Gastrocnemius medialis (tissue), 4 donors: ENCODE measurements around the gene ATL1. TPM values are rescaled to one million over a fixed set of nuclear protein-coding genes. Genes with fewer than 3 reads are reported as not detected.
"Not testable (repeated sequence)": the region's sequence is repeated elsewhere in the genome, so short reads cannot be mapped to it uniquely, and the experiment has no call there.

Experiments
- ATAC-seq, 2 donors: fragments of 150-250 bp; one replicate each; pipeline ENCODE4 v1.9.1; 2016
- DNase-seq, 2 donors: peaks; one replicate each; pipeline ENCODE4 v3.0.0-alpha.2; 2019
- H3K27ac ChIP-seq, 4 donors: fragments of 200-600 bp; sonication (generic); 1 replicate in 1 of 4; 2 replicates in 3 of 4; pipeline ENCODE4 v1.5.1; 2016 to 2018; ENCODE audit warnings: mild to moderate bottlenecking in 2 of 4, moderate library complexity in 1 of 4
- H3K27me3 ChIP-seq, 3 donors: fragments of 200-600 bp; sonication (generic) in 2 of 3; 1 replicate in 1 of 3; 2 replicates in 2 of 3; pipeline versions ENCODE4 v1.5.1 to v1.6.0; 2016 to 2019; ENCODE audit warnings: mild to moderate bottlenecking in 1 of 3, moderate library complexity in 1 of 3
- H3K36me3 ChIP-seq, 2 donors: fragments of 200-600 bp; sonication (generic) in 1 of 2; one replicate each; pipeline ENCODE4 v1.5.1; 2017 to 2018
- H3K4me1 ChIP-seq, 2 donors: fragments of 200-600 bp; sonication (generic) in 1 of 2; one replicate each; pipeline ENCODE4 v1.5.1; 2016 to 2017; ENCODE audit warnings: mild to moderate bottlenecking in 2 of 2
- H3K4me3 ChIP-seq, 4 donors: fragments of 200-600 bp; sonication (generic) in 3 of 4; 1 replicate in 1 of 4; 2 replicates in 3 of 4; pipeline ENCODE4 v1.5.1; 2016 to 2019; ENCODE audit warnings: mild to moderate bottlenecking in 2 of 4
- H3K9me3 ChIP-seq, 3 donors: fragments of 200-600 bp; sonication (generic) in 2 of 3; 1 replicate in 1 of 3; 2 replicates in 2 of 3; pipeline ENCODE4 v1.5.1; 2016 to 2019
- CTCF ChIP-seq, 5 experiments: fragments of 450-650 bp in 3 of 5; fragments of 200-600 bp in 2 of 5; sonication (generic) in 2 of 5; IDR thresholded peaks in 4 of 5; conservative IDR thresholded peaks in 1 of 5; 1 replicate in 4 of 5; 2 replicates in 1 of 5; pipeline ENCODE4 v1.5.1; 2016 to 2019; ENCODE audit warnings: antibody characterized with exemption in 5 of 5, mild to moderate bottlenecking in 3 of 5, moderate library complexity in 3 of 5
- POLR2A ChIP-seq, 2 donors: fragments of 450-650 bp; IDR thresholded peaks; one replicate each; pipeline ENCODE4 v1.6.1; 2017; ENCODE audit warnings: antibody characterized with exemption in 2 of 2, mild to moderate bottlenecking in 2 of 2, moderate library complexity in 2 of 2
- in situ Hi-C, 4 donors: fragments of 200-750 bp; cut with MboI; loops; one replicate each; pipeline versions ENCODE4 v1.15.0 to v1.8.0; 2017; ENCODE audit warnings: low sequenced_read_pairs in 4 of 4
- intact Hi-C: fragments of 100-400 bp; cut with DNase I; formaldehyde crosslinking; loops from one replicate; pipeline ENCODE4 v1.15.1; 2023; ENCODE audit warnings: low total_unique reads
- total RNA-seq, 4 donors: library from RNA; depleted of rRNA; stranded (reverse); fragments of >200 nt; gene quantifications; one replicate each; pipeline versions ENCODE4 v1.1.0 to v1.2.3, GENCODE V29; 2016

Gene ATL1
- total RNA-seq, 4 donors from 2014 or later, result 0.15 to 1.3 (median 0.58) TPM

GRCh38 chr14:50624447-50624846, 64.5 kb downstream of the ATL1 start:
- Histone ChIP-seq H3K9me3 (no peaks in the 10 kb centered on the region), H3K36me3 (no peaks in the 10 kb centered on the region), H3K27me3 (no peaks in the 10 kb centered on the region), H3K4me3 (no peak overlapping the region), H3K27ac (no peak overlapping the region), H3K4me1 (no peaks in the 10 kb centered on the region)
- intact Hi-C loops (no loop called here), in situ Hi-C loops (no loop called here)
- TF ChIP-seq POLR2A (IDR thresholded peaks at IDR 0.05), result no peak
- TF ChIP-seq CTCF (IDR thresholded peaks at IDR 0.05 in 4 of 5, conservative IDR thresholded peaks at IDR 0.05 in 1 of 5), result no peak
- no peak for DNase-seq
- no peak for ATAC-seq

- intact Hi-C loops, in situ Hi-C loops, H3K36me3 ChIP-seq: not testable (repeated sequence)
These were observed 65.0 kb downstream of the ATL1 start for GRCh38 chr14:50624947-50625346.

GRCh38 chr14:50631408-50631821, 71.5 kb downstream of the ATL1 start:
- Histone ChIP-seq H3K36me3 (no peaks in the 10 kb centered on the region), H3K27me3 (no peaks in the 10 kb centered on the region), H3K27ac (no peak overlapping the region), H3K9me3 (no peaks in the 10 kb centered on the region), H3K4me3 (no peak overlapping the region), H3K4me1 (peaks cover 0 to 5% of the 10 kb centered on the region in 2 donors)
- TF ChIP-seq POLR2A (IDR thresholded peaks at IDR 0.05), result no peak
- TF ChIP-seq CTCF (IDR thresholded peaks at IDR 0.05 in 4 of 5, conservative IDR thresholded peaks at IDR 0.05 in 1 of 5), result no peak
- intact Hi-C loops, result no loop called here
- ATAC-seq (no peak), DNase-seq (no peak)
- in situ Hi-C loops, result no loop called here

More at GRCh38 chr14:50624947-50625346, 65.0 kb downstream of the ATL1 start:
- not testable (repeated sequence) for H3K27me3 ChIP-seq, H3K9me3 ChIP-seq, ATAC-seq, H3K4me1 ChIP-seq, H3K4me3 ChIP-seq, DNase-seq, H3K27ac ChIP-seq

GRCh38 chr14:50633954-50634353, 74.0 kb downstream of the ATL1 start:
- Histone ChIP-seq H3K4me3 (no peak overlapping the region), H3K27ac (no peak overlapping the region), H3K9me3 (no peaks in the 10 kb centered on the region), H3K27me3 (no peaks in the 10 kb centered on the region), H3K36me3 (peaks cover 0 to 7% of the 10 kb centered on the region in 2 donors), H3K4me1 (peaks cover 0 to 5% of the 10 kb centered on the region in 2 donors)
- TF ChIP-seq CTCF (IDR thresholded peaks at IDR 0.05 in 4 of 5, conservative IDR thresholded peaks at IDR 0.05 in 1 of 5), result no peak
- TF ChIP-seq POLR2A (IDR thresholded peaks at IDR 0.05), result no peak
- intact Hi-C loops, result no loop called here
- in situ Hi-C loops, result no loop called here
- no peak for ATAC-seq
- no peak for DNase-seq

GRCh38 chr14:50635141-50635540, 75.2 kb downstream of the ATL1 start:
- Histone ChIP-seq H3K27me3 (no peaks in the 10 kb centered on the region), H3K9me3 (no peaks in the 10 kb centered on the region), H3K36me3 (peaks cover 0 to 16% of the 10 kb centered on the region in 2 donors), H3K4me3 (no peak overlapping the region), H3K4me1 (peaks cover 0 to 5% of the 10 kb centered on the region in 2 donors), H3K27ac (no peak overlapping the region)
- no peak for TF ChIP-seq CTCF (IDR thresholded peaks at IDR 0.05 in 4 of 5, conservative IDR thresholded peaks at IDR 0.05 in 1 of 5)
- no peak for ATAC-seq
- in situ Hi-C loops (no loop called here), intact Hi-C loops (no loop called here)
- DNase-seq, result no peak
